HG03159 (cell line): ENCODE measurements around the gene GIMAP8.
"Not testable (repeated sequence)": the region's sequence is repeated elsewhere in the genome, so short reads cannot be mapped to it uniquely, and the experiment has no call there.

ENCODE experiments used
- ATAC-seq: cut with Tn5 transposase; IDR thresholded peaks from one replicate; pipeline ENCODE4 v1.9.1; 2021; ENCODE audit warnings: mild to moderate bottlenecking, moderate library complexity; ENCODE audit not compliant: unreplicated experiment

The GIMAP8 gene

DNA sequence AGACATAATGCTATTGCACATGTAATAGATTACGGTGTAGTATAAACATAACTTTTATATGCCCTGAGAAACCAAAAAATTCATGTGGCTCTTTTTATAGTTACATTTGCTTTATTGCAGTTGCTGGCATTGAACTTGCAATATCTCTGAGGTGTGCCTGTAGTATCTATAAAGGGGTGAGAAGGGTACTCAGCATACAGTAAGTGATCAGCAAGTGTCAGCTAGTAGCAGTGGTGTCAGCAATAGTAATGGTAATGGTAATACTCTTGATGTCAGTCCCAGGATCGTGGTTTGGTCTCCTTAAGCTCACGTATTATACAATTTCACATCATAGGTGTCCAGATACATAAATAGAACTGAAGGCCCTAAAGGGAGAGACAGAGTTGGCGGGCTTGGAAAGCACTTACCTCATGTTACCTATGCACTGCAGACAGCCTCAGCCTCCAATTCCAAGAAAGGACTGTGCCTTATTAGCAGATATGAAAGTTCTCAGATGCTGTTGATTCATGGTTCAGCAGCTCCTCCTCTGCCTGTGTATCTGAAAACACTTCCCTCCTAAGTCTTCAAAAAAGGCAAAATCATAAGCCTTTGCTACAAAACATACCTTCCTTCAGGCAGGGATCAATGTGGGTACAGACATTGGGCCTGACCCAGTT is 57.6 kb downstream of the GIMAP8 start:
- no peak for ATAC-seq

DNA sequence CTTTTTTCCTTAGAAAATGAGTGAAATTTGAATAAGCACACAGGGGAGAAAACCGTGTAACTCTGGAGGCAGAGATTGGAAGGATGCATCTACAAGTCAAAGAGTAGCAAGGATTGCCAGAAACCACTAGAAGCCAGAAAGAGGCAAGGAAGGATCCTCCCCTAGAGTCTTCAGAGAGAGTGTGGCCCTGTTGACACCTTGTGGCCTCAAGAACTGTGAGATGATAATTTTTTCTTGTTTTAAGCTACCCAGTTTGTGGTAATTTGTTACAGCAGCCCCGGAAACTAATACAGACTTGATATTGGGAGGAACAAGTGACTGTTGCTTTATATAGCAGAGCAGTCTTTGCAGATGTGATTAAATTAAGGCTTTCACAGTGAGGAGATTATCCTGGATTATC is 60.6 kb downstream of the GIMAP8 start:
- ATAC-seq: no peak

DNA sequence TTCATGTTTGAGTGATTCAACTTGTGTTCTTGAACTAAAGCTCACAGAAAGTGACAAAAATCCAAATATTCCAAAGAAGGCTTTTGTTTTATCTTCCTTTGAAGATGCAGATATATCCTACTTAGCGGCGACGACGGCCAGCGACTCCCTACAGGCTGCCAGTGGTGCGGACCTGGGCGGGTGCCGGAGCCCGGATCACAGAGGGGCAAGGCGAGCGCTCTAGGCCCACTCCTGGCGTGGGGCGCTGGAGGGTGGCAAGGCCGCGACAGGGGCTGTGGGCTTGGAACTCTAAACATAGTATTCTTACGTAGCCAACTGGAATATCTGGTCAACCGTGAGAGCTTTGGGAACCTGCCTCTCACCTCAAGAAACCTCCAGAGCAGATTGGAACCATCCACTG is 63.3 kb downstream of the GIMAP8 start:
- no peak for ATAC-seq

DNA sequence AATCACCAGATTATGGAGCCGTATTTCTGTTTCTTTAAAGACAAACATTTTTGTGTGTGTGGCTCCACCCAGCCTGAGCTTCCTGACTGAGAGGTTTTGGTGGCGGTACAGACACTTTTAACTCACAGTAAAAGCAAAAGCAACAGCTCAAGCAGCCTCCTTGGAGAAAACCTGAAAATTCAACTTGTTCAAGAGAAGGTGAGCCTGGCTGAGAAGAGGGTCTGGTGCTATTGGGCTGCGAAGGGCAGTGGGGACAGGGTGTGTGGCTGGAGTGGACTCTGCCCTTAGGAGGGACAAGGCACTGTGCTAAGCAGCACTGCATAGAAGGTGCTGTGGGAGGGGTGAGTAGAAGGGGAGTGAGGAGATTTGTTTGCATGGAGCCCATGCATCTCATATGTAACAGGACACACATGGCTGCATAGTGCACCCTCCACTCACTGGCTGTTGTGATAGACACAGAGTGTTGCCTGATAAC is 64.4 kb downstream of the GIMAP8 start, which contains the start of gene GIMAP7:
GIMAP7 (plus strand) TSS at position 125 of the 475 bp plus-strand sequence. CDS start 5,103 bp downstream, outside the sequence.
- ATAC-seq: peak; percentile 70

DNA sequence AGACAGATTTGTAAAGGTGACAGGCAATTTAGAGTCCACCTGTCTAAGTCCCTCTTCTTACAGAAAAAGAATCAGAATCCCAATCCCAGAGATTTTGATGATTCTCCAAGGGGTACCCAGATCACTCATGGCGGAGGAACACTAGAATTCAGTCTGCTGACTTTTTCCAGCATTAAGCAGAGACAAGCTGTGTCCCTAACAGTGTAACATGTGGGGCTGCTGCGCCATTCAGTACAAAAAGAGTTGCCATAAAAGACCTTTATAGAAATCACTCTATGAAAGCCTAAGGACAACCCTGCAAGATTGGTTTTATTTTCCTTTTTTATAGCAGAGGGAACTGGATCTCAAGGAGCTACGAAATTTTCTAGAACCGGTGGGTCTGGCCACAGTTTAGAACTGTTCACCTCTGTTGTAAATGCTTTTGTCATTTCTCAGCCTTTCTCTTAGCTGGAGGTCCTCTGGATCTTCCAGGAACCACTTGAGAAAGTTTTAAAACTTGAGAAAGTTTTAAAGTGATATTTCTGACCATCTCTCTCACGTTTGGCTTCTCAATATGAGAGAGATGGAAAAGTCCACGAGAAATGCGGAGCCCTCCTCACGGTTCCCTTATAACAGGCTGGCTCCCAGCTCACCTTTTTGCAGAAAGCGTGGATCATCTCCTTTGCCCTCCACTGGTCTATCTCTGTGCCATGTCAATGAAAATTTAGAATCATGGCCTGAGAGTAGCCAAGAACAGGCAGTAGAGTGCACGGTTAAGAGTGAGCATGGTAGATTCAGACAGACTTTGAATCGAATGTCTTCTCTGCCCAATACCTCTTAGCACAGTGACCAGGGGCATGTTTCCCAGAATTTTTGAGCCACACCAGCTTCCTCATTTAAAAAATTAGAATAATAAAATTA is 65.1 kb downstream of the GIMAP8 start:
- peak; percentile 20 for ATAC-seq

DNA sequence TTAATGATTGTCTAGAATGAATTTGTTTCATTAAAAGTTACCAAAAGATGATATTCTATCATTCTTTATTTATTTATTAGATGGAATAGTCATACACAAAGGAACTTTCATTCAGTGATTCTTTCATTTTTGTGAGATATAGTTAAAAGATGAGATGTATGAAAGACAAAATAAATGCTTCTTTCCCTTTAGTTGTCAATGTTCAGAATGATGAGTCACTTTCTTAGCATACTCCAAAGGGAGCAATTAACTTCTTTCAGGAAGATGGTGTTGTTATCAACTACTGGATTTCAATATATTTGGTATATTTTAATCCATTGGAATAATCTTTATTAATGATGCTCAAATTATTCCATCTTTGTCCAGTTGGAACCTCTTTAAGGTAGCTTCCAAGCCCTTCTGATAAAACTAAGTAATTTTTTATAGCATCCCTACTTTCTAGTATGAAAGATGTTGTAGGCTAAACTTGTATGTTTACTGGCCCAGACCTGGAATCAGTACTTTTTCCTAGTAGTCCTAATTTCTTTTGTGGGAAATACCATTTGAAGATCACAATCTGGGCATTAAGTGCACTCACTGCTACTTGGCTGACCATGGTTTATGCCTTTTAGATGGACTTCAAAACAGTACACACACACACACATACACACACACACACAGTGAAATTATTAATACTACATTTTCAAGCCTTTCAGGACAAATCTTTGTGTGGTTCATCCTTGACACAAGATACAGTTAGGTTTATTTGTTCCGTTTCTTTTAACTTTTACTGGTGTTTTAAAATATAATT is 66.7 kb downstream of the GIMAP8 start:
- ATAC-seq: no peak

DNA sequence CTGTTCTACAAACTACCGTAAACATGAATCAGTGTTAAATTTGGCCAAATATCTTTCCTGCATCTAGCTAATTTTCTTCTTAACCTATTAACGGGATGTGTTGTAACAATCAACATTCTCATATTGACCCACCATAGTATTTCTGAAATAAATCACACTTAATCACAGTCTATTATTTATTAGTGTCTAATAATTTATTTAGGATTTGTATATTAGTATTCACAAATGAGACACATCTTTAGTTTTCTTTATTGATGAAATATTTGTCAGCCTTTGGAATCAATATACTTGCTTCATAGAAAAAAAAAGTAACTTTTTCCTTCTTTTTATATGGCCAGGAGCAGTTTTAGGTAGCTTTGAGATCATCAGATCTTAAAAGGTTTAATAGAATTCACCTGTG is 68.9 kb downstream of the GIMAP8 start:
- ATAC-seq: no peak

DNA sequence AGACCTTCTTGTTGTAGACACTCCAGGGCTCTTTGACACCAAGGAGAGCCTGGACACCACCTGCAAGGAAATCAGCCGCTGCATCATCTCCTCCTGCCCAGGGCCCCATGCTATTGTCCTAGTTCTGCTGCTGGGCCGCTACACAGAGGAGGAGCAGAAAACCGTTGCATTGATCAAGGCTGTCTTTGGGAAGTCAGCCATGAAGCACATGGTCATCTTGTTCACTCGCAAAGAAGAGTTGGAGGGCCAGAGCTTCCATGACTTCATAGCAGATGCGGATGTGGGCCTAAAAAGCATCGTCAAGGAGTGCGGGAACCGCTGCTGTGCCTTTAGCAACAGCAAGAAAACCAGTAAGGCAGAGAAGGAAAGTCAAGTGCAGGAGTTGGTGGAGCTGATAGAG is 69.7 kb downstream of the GIMAP8 start:
- ATAC-seq: no peak

DNA sequence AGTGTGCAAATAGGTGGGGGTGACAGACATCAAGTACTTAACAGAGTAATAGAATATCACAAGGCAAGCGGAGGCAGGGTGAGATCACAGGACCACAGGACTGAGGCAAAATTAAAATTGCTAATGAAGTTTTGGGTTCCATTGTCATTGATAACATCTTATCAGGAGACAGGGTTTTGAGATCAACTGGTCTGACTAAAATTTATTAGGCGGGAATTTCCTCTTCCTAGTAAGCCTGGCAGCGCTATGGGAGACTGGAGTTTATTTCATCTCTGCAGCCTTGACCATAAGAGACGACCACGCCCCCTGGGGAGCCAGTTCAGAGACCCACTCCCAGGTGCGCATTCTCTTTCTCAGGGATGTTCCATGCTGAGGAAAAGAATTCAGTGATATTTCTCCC is 72.5 kb downstream of the GIMAP8 start:
- not testable (repeated sequence) for ATAC-seq

DNA sequence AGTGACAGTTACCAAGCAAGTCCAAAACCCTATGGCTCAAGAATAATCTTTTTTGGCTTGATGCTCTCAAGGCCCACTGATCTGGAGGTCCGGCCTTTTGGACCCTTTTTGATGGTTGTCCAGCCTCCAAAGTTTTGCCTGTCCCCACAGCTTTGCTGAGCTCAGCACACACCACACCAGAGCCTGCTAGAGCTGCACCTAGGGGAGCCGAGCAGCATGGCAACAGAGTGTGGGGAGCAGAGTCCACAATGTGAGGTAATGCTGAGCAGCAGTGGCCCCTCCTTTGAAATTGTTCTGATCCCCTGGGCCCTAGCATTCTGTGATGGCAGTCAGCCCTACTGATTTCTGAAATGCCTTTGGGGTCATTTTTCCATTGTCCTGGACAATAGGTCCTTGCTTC is 73.6 kb downstream of the GIMAP8 start:
- ATAC-seq: no peak
